Activated naive CD8-positive, alpha-beta T cell (primary cell): ENCODE data around the gene CLIP3.
"Not testable (repeated sequence)": the region's sequence is repeated elsewhere in the genome, so short reads cannot be mapped to it uniquely, and the experiment has no call there.

Source experiments
- H3K27ac Mint-ChIP-seq: one replicate; pipeline ENCODE4 v1.8.0; 2021; ENCODE audit warnings: mixed read lengths
- H3K27me3 Mint-ChIP-seq: one replicate; pipeline ENCODE4 v1.8.0; 2021; ENCODE audit warnings: mixed read lengths
- H3K36me3 Mint-ChIP-seq: one replicate; pipeline ENCODE4 v1.8.0; 2021; ENCODE audit warnings: mixed read lengths
- H3K4me1 Mint-ChIP-seq: one replicate; pipeline ENCODE4 v1.8.0; 2021; ENCODE audit warnings: low read depth, mixed read lengths
- H3K4me3 Mint-ChIP-seq: one replicate; pipeline ENCODE4 v1.8.0; 2021; ENCODE audit warnings: mild to moderate bottlenecking, mixed read lengths
- H3K9me3 Mint-ChIP-seq: one replicate; pipeline ENCODE4 v1.8.0; 2021; ENCODE audit warnings: low read depth, mixed read lengths

The CLIP3 gene

GRCh38 chr19:36032251-36033104 is at the start of gene CLIP3:
TSS of gene CLIP3 (minus strand) at chr19:36032873. CDS start at chr19:36032357, 516 bp downstream.
- Mint-ChIP-seq H3K9me3 (no peaks in the 10 kb centered on the region), H3K36me3 (peaks cover 15% of the 10 kb centered on the region), H3K27me3 (no peaks in the 10 kb centered on the region), H3K4me1 (peaks cover 30% of the 10 kb centered on the region), H3K27ac (no peak within 1 kb of the TSS), H3K4me3 (peak within 1 kb of the TSS; percentile 73)

- no peaks in the 10 kb centered on the region for H3K4me1 Mint-ChIP-seq
- peaks cover 2% of the 10 kb centered on the region for H3K36me3 Mint-ChIP-seq
- no peaks in the 10 kb centered on the region for H3K9me3 Mint-ChIP-seq
- no peak overlapping the region for H3K27ac Mint-ChIP-seq
- H3K4me3 Mint-ChIP-seq: no peak overlapping the region
- H3K27me3 Mint-ChIP-seq: no peaks in the 10 kb centered on the region
Observed at GRCh38 chr19:36081894-36082293, 49.2 kb upstream of the CLIP3 start.

- H3K9me3 Mint-ChIP-seq: no peaks in the 10 kb centered on the region
- H3K27ac Mint-ChIP-seq: no peak overlapping the region
- H3K27me3 Mint-ChIP-seq: no peaks in the 10 kb centered on the region
- no peak overlapping the region for H3K4me3 Mint-ChIP-seq
- H3K4me1 Mint-ChIP-seq: no peaks in the 10 kb centered on the region
- H3K36me3 Mint-ChIP-seq: peaks cover 2% of the 10 kb centered on the region
Observed at GRCh38 chr19:36081385-36081784, 48.7 kb upstream of the CLIP3 start.

GRCh38 chr19:36079389-36079945 is 46.8 kb upstream of the CLIP3 start:
- H3K4me1 Mint-ChIP-seq: no peaks in the 10 kb centered on the region
- H3K36me3 Mint-ChIP-seq: peaks cover 4% of the 10 kb centered on the region
- no peaks in the 10 kb centered on the region for H3K27me3 Mint-ChIP-seq
- no peaks in the 10 kb centered on the region for H3K9me3 Mint-ChIP-seq
- H3K4me3 Mint-ChIP-seq: no peak overlapping the region
- no peak overlapping the region for H3K27ac Mint-ChIP-seq

GRCh38 chr19:36073121-36073876 is 40.6 kb upstream of the CLIP3 start:
- H3K36me3 Mint-ChIP-seq: peaks cover 11% of the 10 kb centered on the region
- H3K27me3 Mint-ChIP-seq: no peaks in the 10 kb centered on the region
- no peaks in the 10 kb centered on the region for H3K9me3 Mint-ChIP-seq
- no peaks in the 10 kb centered on the region for H3K4me1 Mint-ChIP-seq
- H3K27ac Mint-ChIP-seq: no peak overlapping the region
- no peak overlapping the region for H3K4me3 Mint-ChIP-seq

- Mint-ChIP-seq H3K4me1 (no peaks in the 10 kb centered on the region), H3K9me3 (no peaks in the 10 kb centered on the region), H3K36me3 (peaks cover 11% of the 10 kb centered on the region), H3K4me3 (no peak overlapping the region), H3K27ac (no peak overlapping the region), H3K27me3 (no peaks in the 10 kb centered on the region)
Observed at GRCh38 chr19:36072081-36072480, 39.4 kb upstream of the CLIP3 start.

GRCh38 chr19:36068810-36069499 is 36.3 kb upstream of the CLIP3 start:
- H3K27ac Mint-ChIP-seq, H3K4me1 Mint-ChIP-seq, H3K9me3 Mint-ChIP-seq, H3K36me3 Mint-ChIP-seq, H3K27me3 Mint-ChIP-seq, H3K4me3 Mint-ChIP-seq: not testable (repeated sequence)

- H3K4me3 Mint-ChIP-seq: no peak overlapping the region
- H3K36me3 Mint-ChIP-seq: peaks cover 6% of the 10 kb centered on the region
- no peaks in the 10 kb centered on the region for H3K4me1 Mint-ChIP-seq
- no peak overlapping the region for H3K27ac Mint-ChIP-seq
- no peaks in the 10 kb centered on the region for H3K27me3 Mint-ChIP-seq
- no peaks in the 10 kb centered on the region for H3K9me3 Mint-ChIP-seq
Observed at GRCh38 chr19:36067681-36068080, 35.0 kb upstream of the CLIP3 start.

GRCh38 chr19:36064826-36065225 is 32.2 kb upstream of the CLIP3 start:
- Mint-ChIP-seq H3K9me3 (no peaks in the 10 kb centered on the region), H3K36me3 (no peaks in the 10 kb centered on the region), H3K4me3 (no peak overlapping the region), H3K27ac (no peak overlapping the region), H3K4me1 (no peaks in the 10 kb centered on the region), H3K27me3 (no peaks in the 10 kb centered on the region)

- Mint-ChIP-seq H3K27ac (no peak overlapping the region), H3K36me3 (no peaks in the 10 kb centered on the region), H3K4me1 (no peaks in the 10 kb centered on the region), H3K9me3 (no peaks in the 10 kb centered on the region), H3K27me3 (no peaks in the 10 kb centered on the region), H3K4me3 (no peak overlapping the region)
Observed at GRCh38 chr19:36061367-36061766, 28.7 kb upstream of the CLIP3 start.

GRCh38 chr19:36060430-36060829 is 27.8 kb upstream of the CLIP3 start:
- Mint-ChIP-seq H3K4me1 (peaks cover 3% of the 10 kb centered on the region), H3K9me3 (no peaks in the 10 kb centered on the region), H3K4me3 (no peak overlapping the region), H3K36me3 (no peaks in the 10 kb centered on the region), H3K27ac (no peak overlapping the region), H3K27me3 (no peaks in the 10 kb centered on the region)

- Mint-ChIP-seq H3K27me3 (no peaks in the 10 kb centered on the region), H3K36me3 (no peaks in the 10 kb centered on the region), H3K4me1 (peaks cover 6% of the 10 kb centered on the region), H3K4me3 (no peak overlapping the region), H3K9me3 (no peaks in the 10 kb centered on the region), H3K27ac (no peak overlapping the region)
Observed at GRCh38 chr19:36059180-36059910, 26.7 kb upstream of the CLIP3 start.

GRCh38 chr19:36058481-36059179 is 26.0 kb upstream of the CLIP3 start:
- H3K36me3 Mint-ChIP-seq: no peaks in the 10 kb centered on the region
- no peaks in the 10 kb centered on the region for H3K27me3 Mint-ChIP-seq
- no peak overlapping the region for H3K4me3 Mint-ChIP-seq
- H3K4me1 Mint-ChIP-seq: peaks cover 9% of the 10 kb centered on the region
- no peaks in the 10 kb centered on the region for H3K9me3 Mint-ChIP-seq
- H3K27ac Mint-ChIP-seq: no peak overlapping the region
